Upper lobe of right lung (tissue), 1 donor: ENCODE results near the gene FUT7. TPM values are rescaled to one million over a fixed set of nuclear protein-coding genes. Genes with fewer than 3 reads are reported as not detected.

ENCODE experiments used
- ATAC-seq: fragments of 200-7000 bp; cut with Tn5 transposase; one replicate; pipeline ENCODE4 v1.9.1; 2020; ENCODE audit warnings: mild to moderate bottlenecking, moderate library complexity
- DNase-seq: peaks from one replicate; pipeline ENCODE4 v3.0.0-alpha.2; 2020
- H3K27ac ChIP-seq: fragments of 200-600 bp; one replicate; pipeline ENCODE4 v1.8.0; 2022
- H3K27me3 ChIP-seq: fragments of 200-600 bp; one replicate; pipeline ENCODE4 v1.8.0; 2022; ENCODE audit warnings: mild to moderate bottlenecking
- H3K36me3 ChIP-seq: fragments of 200-600 bp; one replicate; pipeline ENCODE4 v1.8.0; 2022
- H3K4me1 ChIP-seq: fragments of 200-600 bp; one replicate; pipeline ENCODE4 v1.8.0; 2022
- H3K4me3 ChIP-seq: fragments of 200-600 bp; one replicate; pipeline ENCODE4 v1.8.0; 2022; ENCODE audit warnings: mild to moderate bottlenecking
- H3K9me3 ChIP-seq: fragments of 200-600 bp; one replicate; pipeline ENCODE4 v1.8.0; 2022
- CTCF ChIP-seq: fragments of 200-600 bp; IDR thresholded peaks from one replicate; pipeline ENCODE4 v1.8.0; 2022; ENCODE audit warnings: antibody characterized with exemption
- intact Hi-C: fragments of 100-400 bp; cut with DNase I; formaldehyde crosslinking; loops from one replicate; pipeline ENCODE4 v1.11.0; 2022
- total RNA-seq: library from RNA; stranded (reverse); fragmentation: NEBNext Ultra II Directional; extraction: Animal tissue kit (Norgen Biotek cat#: 25700); gene quantifications from one replicate; pipeline ENCODE4 v1.2.1, GENCODE V29; 2021
- donor health status: DM: no; HTN: yes; CAD: no; lungs with severe emphysema.

Gene FUT7
- total RNA-seq, 1 donor from 2014 or later: 0.81 TPM

- H3K9me3 ChIP-seq: no peaks in the 10 kb centered on the region
- peak overlapping the region; percentile 63 for H3K27ac ChIP-seq
- DNase-seq: no peak
- H3K36me3 ChIP-seq: no peaks in the 10 kb centered on the region
- peaks cover 17% of the 10 kb centered on the region for H3K4me1 ChIP-seq
- intact Hi-C loops: no loop called here
- no peak for ATAC-seq
- H3K27me3 ChIP-seq: peaks cover 23% of the 10 kb centered on the region
- no peak for TF ChIP-seq CTCF
- H3K4me3 ChIP-seq: no peak overlapping the region
Measured at GRCh38 chr9:136981588-136982231, 50.2 kb downstream of the FUT7 start.

GRCh38 chr9:136980669-136981478 lies 51.0 kb downstream of the FUT7 start:
- DNase-seq (no peak), ATAC-seq (no peak)
- intact Hi-C loops: no loop called here
- H3K27ac ChIP-seq: peak overlapping the region; percentile 63
- no peaks in the 10 kb centered on the region for H3K36me3 ChIP-seq
- no peak overlapping the region for H3K4me3 ChIP-seq
- no peak for TF ChIP-seq CTCF
- no peaks in the 10 kb centered on the region for H3K9me3 ChIP-seq
- H3K4me1 ChIP-seq: peaks cover 26% of the 10 kb centered on the region
- H3K27me3 ChIP-seq: peaks cover 18% of the 10 kb centered on the region

Other genes starting within 250 kb of the FUT7 start
- gene TMEM141, start 240.7 kb downstream of the FUT7 start, total RNA-seq: 64.4 TPM
- 4.0 TPM for gene CCDC183, start 235.8 kb downstream of the FUT7 start, total RNA-seq
- gene RABL6, start 224.1 kb downstream of the FUT7 start, total RNA-seq: 68.2 TPM
- gene AJM1, start 189.6 kb downstream of the FUT7 start, total RNA-seq: 2.7 TPM
- 82.1 TPM for gene PHPT1, start 182.7 kb downstream of the FUT7 start, total RNA-seq
- 12.9 TPM for gene MAMDC4, start 179.7 kb downstream of the FUT7 start, total RNA-seq
- gene EDF1, start 165.8 kb downstream of the FUT7 start, total RNA-seq: 250 TPM
- 14.8 TPM for gene TRAF2, start 145.6 kb downstream of the FUT7 start, total RNA-seq
- gene FBXW5, start 87.3 kb downstream of the FUT7 start, total RNA-seq: 91.2 TPM
- gene C8G, start 86.8 kb downstream of the FUT7 start, total RNA-seq: 1.1 TPM
- 2.6 TPM for gene LCN12, start 79.8 kb downstream of the FUT7 start, total RNA-seq
- gene PTGDS, start 54.6 kb downstream of the FUT7 start, total RNA-seq: 477 TPM
- gene LCNL1, start 49.1 kb downstream of the FUT7 start, total RNA-seq: 5.1 TPM
- gene PAXX, start 39.7 kb downstream of the FUT7 start, total RNA-seq: 53.1 TPM
- 80.7 TPM for gene CLIC3, start 35.5 kb downstream of the FUT7 start, total RNA-seq
- gene ABCA2, start 3.9 kb downstream of the FUT7 start, total RNA-seq: 44.3 TPM
- 152 TPM for gene NPDC1, start 14.1 kb upstream of the FUT7 start, total RNA-seq
- gene ENTPD2, start 22.0 kb upstream of the FUT7 start, total RNA-seq: 0.41 TPM
- gene SAPCD2, start 38.5 kb upstream of the FUT7 start, total RNA-seq: 0.84 TPM
- 30.7 TPM for gene UAP1L1, start 45.4 kb upstream of the FUT7 start, total RNA-seq
- gene MAN1B1, start 54.9 kb upstream of the FUT7 start, total RNA-seq: 39.4 TPM
- 183 TPM for gene DPP7, start 82.6 kb upstream of the FUT7 start, total RNA-seq
- 0.64 TPM for gene GRIN1, start 107.1 kb upstream of the FUT7 start, total RNA-seq
- gene LRRC26, start 138.0 kb upstream of the FUT7 start, total RNA-seq: not detected
- not detected for gene TMEM210, start 140.0 kb upstream of the FUT7 start, total RNA-seq
- gene ANAPC2, start 156.5 kb upstream of the FUT7 start, total RNA-seq: 51.4 TPM
- 55.5 TPM for gene SSNA1, start 156.6 kb upstream of the FUT7 start, total RNA-seq
- gene TPRN, start 168.7 kb upstream of the FUT7 start, total RNA-seq: 22.3 TPM
- 28.7 TPM for gene TMEM203, start 173.6 kb upstream of the FUT7 start, total RNA-seq
- gene NDOR1, start 173.6 kb upstream of the FUT7 start, total RNA-seq: 16.7 TPM
- gene RNF208, start 190.2 kb upstream of the FUT7 start, total RNA-seq: 6.7 TPM
- 0.41 TPM for gene CYSRT1, start 193.1 kb upstream of the FUT7 start, total RNA-seq
- 0.35 TPM for gene RNF224, start 195.4 kb upstream of the FUT7 start, total RNA-seq
- gene SLC34A3, start 198.8 kb upstream of the FUT7 start, total RNA-seq: 0.23 TPM
- 191 TPM for gene TUBB4B, start 209.2 kb upstream of the FUT7 start, total RNA-seq
- gene STPG3, start 219.2 kb upstream of the FUT7 start, total RNA-seq: not detected
- 47.2 TPM for gene NELFB, start 223.2 kb upstream of the FUT7 start, total RNA-seq
- gene TOR4A, start 245.6 kb upstream of the FUT7 start, total RNA-seq: 27.4 TPM